ENCODE data around the gene SLC17A5. TPM values are rescaled to one million over a fixed set of nuclear protein-coding genes. Genes with fewer than 3 reads are reported as not detected.
"Not testable (repeated sequence)": the region's sequence is repeated elsewhere in the genome, so short reads cannot be mapped to it uniquely, and the experiment has no call there.

SLC17A5 gene
- total and polyA plus RNA-seq, 2 experiments from 2014 or later = 18.4 to 20.1 TPM

GRCh38 chr6:73636048-73636447, 17.7 kb downstream of the SLC17A5 start:
- H4K20me1 ChIP-seq (ENCODE audit: insufficient read depth) = no peaks in the 10 kb centered on the region
- TF ChIP-seq EZH2 (IDR thresholded peaks at IDR 0.05; ENCODE audit: insufficient read depth, poor library complexity, severe bottlenecking) (no peak), EZH2phosphoT487 (IDR thresholded peaks at IDR 0.05; ENCODE audit: insufficient read depth, low read depth) (no peak)
- H3K9ac ChIP-seq = no peak overlapping the region
- no peak overlapping the region for H3K4me3 ChIP-seq
- in situ Hi-C loops (cut with MboI) = no loop called here
- H3K27ac ChIP-seq = no peak overlapping the region
- no peaks in the 10 kb centered on the region for H3F3A ChIP-seq (ENCODE audit: insufficient read depth)
- H3K9me2 ChIP-seq (ENCODE audit: insufficient read depth) = no peaks in the 10 kb centered on the region
- H3K4me2 ChIP-seq (ENCODE audit: unreplicated experiment) = no peak overlapping the region
- no peaks in the 10 kb centered on the region for H3K79me2 ChIP-seq (ENCODE audit: insufficient read depth)
- no peaks in the 10 kb centered on the region for H3K9me3 ChIP-seq (ENCODE audit: low read depth)
- H2AFZ ChIP-seq = no peak overlapping the region
- peaks cover 7% of the 10 kb centered on the region; the same call in 1 of the 2 replicates for H3K4me1 ChIP-seq (ENCODE audit: insufficient read depth)
- H3K36me3 ChIP-seq (ENCODE audit: low read depth) = peaks cover 23% of the 10 kb centered on the region
- no peaks in the 10 kb centered on the region for H3K27me3 ChIP-seq (replicated peaks; ENCODE audit: insufficient read depth)
- peak; percentile 36 for DNase-seq

- no peaks in the 10 kb centered on the region for H3K9me2 ChIP-seq (ENCODE audit: insufficient read depth)
- no peak overlapping the region for H3K4me2 ChIP-seq (ENCODE audit: unreplicated experiment)
- no peak overlapping the region for H3K4me3 ChIP-seq
- no peak overlapping the region for H3K9ac ChIP-seq
- no peak overlapping the region for H2AFZ ChIP-seq
- H3K27me3 ChIP-seq (replicated peaks; ENCODE audit: insufficient read depth) = no peaks in the 10 kb centered on the region
- no peak overlapping the region for H3K27ac ChIP-seq
- in situ Hi-C loops (cut with MboI) = no loop called here
- no peaks in the 10 kb centered on the region for H3K4me1 ChIP-seq (ENCODE audit: insufficient read depth)
- WGBS, 2 experiments (ENCODE audit: low coverage in 1 of 2, low lambda C conversion rate in 2 of 2, missing lambda C conversion rate in 2 of 2) = 69 to 80% methylated on average over 7 of the region's 7 CpGs
- no peaks in the 10 kb centered on the region for H3F3A ChIP-seq (ENCODE audit: insufficient read depth)
- H4K20me1 ChIP-seq (ENCODE audit: insufficient read depth) = no peaks in the 10 kb centered on the region
- peaks cover 22% of the 10 kb centered on the region for H3K36me3 ChIP-seq (ENCODE audit: low read depth)
- no peak for DNase-seq
- no peaks in the 10 kb centered on the region for H3K9me3 ChIP-seq (ENCODE audit: low read depth)
- no peaks in the 10 kb centered on the region for H3K79me2 ChIP-seq (ENCODE audit: insufficient read depth)
- no peak for TF ChIP-seq EZH2phosphoT487 (IDR thresholded peaks at IDR 0.05; ENCODE audit: insufficient read depth, low read depth)
- TF ChIP-seq EZH2 (IDR thresholded peaks at IDR 0.05; ENCODE audit: insufficient read depth, poor library complexity, severe bottlenecking) = no peak
These were observed 21.4 kb downstream of the SLC17A5 start for GRCh38 chr6:73632346-73632745.

- Histone ChIP-seq H2AFZ (no peak overlapping the region), H4K20me1 (ENCODE audit: insufficient read depth) (no peaks in the 10 kb centered on the region), H3K27ac (no peak overlapping the region), H3K4me3 (no peak overlapping the region), H3K9me3 (ENCODE audit: low read depth) (no peaks in the 10 kb centered on the region), H3K4me2 (ENCODE audit: unreplicated experiment) (no peak overlapping the region), H3K79me2 (ENCODE audit: insufficient read depth) (no peaks in the 10 kb centered on the region), H3K9me2 (ENCODE audit: insufficient read depth) (no peaks in the 10 kb centered on the region), H3K27me3 (replicated peaks; ENCODE audit: insufficient read depth) (no peaks in the 10 kb centered on the region), H3K4me1 (ENCODE audit: insufficient read depth) (no peaks in the 10 kb centered on the region), H3K9ac (no peak overlapping the region), H3K36me3 (ENCODE audit: low read depth) (peaks cover 22% of the 10 kb centered on the region), H3F3A (ENCODE audit: insufficient read depth) (no peaks in the 10 kb centered on the region)
- TF ChIP-seq EZH2phosphoT487 (IDR thresholded peaks at IDR 0.05; ENCODE audit: insufficient read depth, low read depth) = no peak
- no peak for TF ChIP-seq EZH2 (IDR thresholded peaks at IDR 0.05; ENCODE audit: insufficient read depth, poor library complexity, severe bottlenecking)
- DNase-seq = peak; percentile 43
- in situ Hi-C loops (cut with MboI) = no loop called here
- 86 to 90% methylated on average over 5 of the region's 5 CpGs for WGBS, 2 experiments (ENCODE audit: low coverage in 1 of 2, low lambda C conversion rate in 2 of 2, missing lambda C conversion rate in 2 of 2)
These were observed 21.9 kb downstream of the SLC17A5 start for GRCh38 chr6:73631849-73632248.

GRCh38 chr6:73630401-73630800, 23.4 kb downstream of the SLC17A5 start:
- Histone ChIP-seq H3K27me3 (replicated peaks; ENCODE audit: insufficient read depth) (no peaks in the 10 kb centered on the region), H3K36me3 (ENCODE audit: low read depth) (peaks cover 22% of the 10 kb centered on the region), H3F3A (ENCODE audit: insufficient read depth) (no peaks in the 10 kb centered on the region), H3K9ac (no peak overlapping the region), H3K9me3 (ENCODE audit: low read depth) (no peaks in the 10 kb centered on the region), H3K79me2 (ENCODE audit: insufficient read depth) (no peaks in the 10 kb centered on the region), H3K4me2 (ENCODE audit: unreplicated experiment) (no peak overlapping the region), H3K4me3 (no peak overlapping the region), H4K20me1 (ENCODE audit: insufficient read depth) (no peaks in the 10 kb centered on the region), H3K9me2 (ENCODE audit: insufficient read depth) (no peaks in the 10 kb centered on the region), H3K27ac (no peak overlapping the region), H2AFZ (no peak overlapping the region), H3K4me1 (ENCODE audit: insufficient read depth) (no peaks in the 10 kb centered on the region)
- no peak for DNase-seq
- TF ChIP-seq EZH2 (IDR thresholded peaks at IDR 0.05; ENCODE audit: insufficient read depth, poor library complexity, severe bottlenecking) (no peak), EZH2phosphoT487 (IDR thresholded peaks at IDR 0.05; ENCODE audit: insufficient read depth, low read depth) (no peak)
- WGBS, 2 experiments (ENCODE audit: low coverage in 1 of 2, low lambda C conversion rate in 2 of 2, missing lambda C conversion rate in 2 of 2) = 88 to 90% methylated on average over 4 of the region's 4 CpGs
- in situ Hi-C loops (cut with MboI) = no loop called here

GRCh38 chr6:73624896-73625295, 28.9 kb downstream of the SLC17A5 start:
- no peaks in the 10 kb centered on the region for H3K27me3 ChIP-seq (replicated peaks; ENCODE audit: insufficient read depth)
- H3K36me3 ChIP-seq (ENCODE audit: low read depth) = peaks cover 9% of the 10 kb centered on the region; the same call in 1 of the 2 replicates
- H3K9me2 ChIP-seq (ENCODE audit: insufficient read depth) = no peaks in the 10 kb centered on the region
- no peak overlapping the region for H2AFZ ChIP-seq
- no peak overlapping the region for H3K4me3 ChIP-seq
- TF ChIP-seq EZH2phosphoT487 (IDR thresholded peaks at IDR 0.05; ENCODE audit: insufficient read depth, low read depth) (no peak), EZH2 (IDR thresholded peaks at IDR 0.05; ENCODE audit: insufficient read depth, poor library complexity, severe bottlenecking) (no peak)
- H3K9ac ChIP-seq = no peak overlapping the region
- no peak for DNase-seq
- H3K79me2 ChIP-seq (ENCODE audit: insufficient read depth) = no peaks in the 10 kb centered on the region
- H3F3A ChIP-seq (ENCODE audit: insufficient read depth) = no peaks in the 10 kb centered on the region
- in situ Hi-C loops (cut with MboI) = loop anchor here (25.0 kb wide), 2 partner anchors 113 to 338 kb away; partner anchors contain the start of gene EEF1A1
- no peaks in the 10 kb centered on the region for H4K20me1 ChIP-seq (ENCODE audit: insufficient read depth)
- no peak overlapping the region for H3K4me2 ChIP-seq (ENCODE audit: unreplicated experiment)
- no peaks in the 10 kb centered on the region for H3K9me3 ChIP-seq (ENCODE audit: low read depth)
- 98% methylated on average over 4 of the region's 4 CpGs for WGBS, 2 experiments (ENCODE audit: low coverage in 1 of 2, low lambda C conversion rate in 2 of 2, missing lambda C conversion rate in 2 of 2)
- H3K27ac ChIP-seq = no peak overlapping the region
- no peaks in the 10 kb centered on the region for H3K4me1 ChIP-seq (ENCODE audit: insufficient read depth)

GRCh38 chr6:73623480-73623879, 30.3 kb downstream of the SLC17A5 start:
- H3K79me2 ChIP-seq (ENCODE audit: insufficient read depth); H3K27me3 ChIP-seq (replicated peaks; ENCODE audit: insufficient read depth); H3K27ac ChIP-seq; H3K9me2 ChIP-seq (ENCODE audit: insufficient read depth); H4K20me1 ChIP-seq (ENCODE audit: insufficient read depth); H3K4me2 ChIP-seq (ENCODE audit: unreplicated experiment); H3K9me3 ChIP-seq (ENCODE audit: low read depth); H3K36me3 ChIP-seq (ENCODE audit: low read depth); DNase-seq; H3K4me3 ChIP-seq; H3K9ac ChIP-seq; H2AFZ ChIP-seq; H3F3A ChIP-seq (ENCODE audit: insufficient read depth); H3K4me1 ChIP-seq (ENCODE audit: insufficient read depth): not testable (repeated sequence)
- in situ Hi-C loops (cut with MboI) = loop anchor here (25.0 kb wide), 2 partner anchors 111 to 336 kb away; partner anchors contain the start of gene EEF1A1
- 97 to 98% methylated on average over 8 of the region's 8 CpGs for WGBS, 2 experiments (ENCODE audit: low coverage in 1 of 2, low lambda C conversion rate in 2 of 2, missing lambda C conversion rate in 2 of 2)

GRCh38 chr6:73618082-73618481, 35.7 kb downstream of the SLC17A5 start:
- not testable (repeated sequence) for H4K20me1 ChIP-seq (ENCODE audit: insufficient read depth); H3K4me2 ChIP-seq (ENCODE audit: unreplicated experiment); H3K9ac ChIP-seq; H3K4me3 ChIP-seq; H3K36me3 ChIP-seq (ENCODE audit: low read depth); H3K27me3 ChIP-seq (replicated peaks; ENCODE audit: insufficient read depth); H3K4me1 ChIP-seq (ENCODE audit: insufficient read depth); H3K9me2 ChIP-seq (ENCODE audit: insufficient read depth); H3K27ac ChIP-seq; H2AFZ ChIP-seq; DNase-seq; H3K79me2 ChIP-seq (ENCODE audit: insufficient read depth); H3K9me3 ChIP-seq (ENCODE audit: low read depth); H3F3A ChIP-seq (ENCODE audit: insufficient read depth)
- in situ Hi-C loops (cut with MboI) = loop anchor here (25.0 kb wide), 2 partner anchors 106 to 331 kb away; partner anchors contain the start of gene EEF1A1
- 95 to 96% methylated on average over 8 of the region's 8 CpGs for WGBS, 2 experiments (ENCODE audit: low coverage in 1 of 2, low lambda C conversion rate in 2 of 2, missing lambda C conversion rate in 2 of 2)
